ENCODE measurements around the gene CCL2.

Gene CCL2

DNA sequence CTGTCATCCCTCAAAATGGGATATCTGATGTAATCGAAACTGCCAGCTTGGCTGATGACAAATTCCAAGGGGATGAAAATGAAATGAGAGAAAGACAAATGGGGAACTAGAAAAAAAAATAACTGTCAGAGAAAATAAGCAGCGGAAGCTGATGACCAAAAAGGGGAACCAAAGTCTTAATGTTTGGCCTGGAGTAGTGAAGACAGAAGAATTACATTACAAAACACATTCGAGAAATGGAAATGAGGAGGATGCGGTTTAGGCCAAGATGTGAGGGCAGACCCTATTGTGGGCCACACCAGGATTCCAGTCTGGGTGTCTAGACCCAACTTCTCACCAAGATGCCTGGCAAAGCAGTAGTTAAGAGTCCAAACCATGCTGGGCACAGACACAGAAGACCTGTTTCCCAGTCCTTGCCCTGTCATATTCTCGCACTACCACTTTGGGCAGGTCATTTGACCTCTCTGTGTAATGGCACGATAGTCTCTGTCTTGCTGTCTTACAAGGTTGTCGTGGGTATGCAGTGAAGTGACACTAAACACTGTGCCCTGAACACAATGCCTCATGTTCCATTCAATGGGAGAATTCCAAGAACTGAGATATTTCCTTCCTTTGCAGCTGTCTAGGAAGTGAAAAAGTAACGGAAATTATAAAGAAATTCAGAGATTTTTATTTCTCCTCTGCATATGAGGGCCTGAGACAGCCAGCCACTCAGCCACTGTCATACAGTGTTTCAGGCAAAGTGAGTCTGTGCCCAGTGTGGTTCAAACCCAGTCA is 12.3 kb upstream of the CCL2 start:
- DNase-seq = no peak

DNA sequence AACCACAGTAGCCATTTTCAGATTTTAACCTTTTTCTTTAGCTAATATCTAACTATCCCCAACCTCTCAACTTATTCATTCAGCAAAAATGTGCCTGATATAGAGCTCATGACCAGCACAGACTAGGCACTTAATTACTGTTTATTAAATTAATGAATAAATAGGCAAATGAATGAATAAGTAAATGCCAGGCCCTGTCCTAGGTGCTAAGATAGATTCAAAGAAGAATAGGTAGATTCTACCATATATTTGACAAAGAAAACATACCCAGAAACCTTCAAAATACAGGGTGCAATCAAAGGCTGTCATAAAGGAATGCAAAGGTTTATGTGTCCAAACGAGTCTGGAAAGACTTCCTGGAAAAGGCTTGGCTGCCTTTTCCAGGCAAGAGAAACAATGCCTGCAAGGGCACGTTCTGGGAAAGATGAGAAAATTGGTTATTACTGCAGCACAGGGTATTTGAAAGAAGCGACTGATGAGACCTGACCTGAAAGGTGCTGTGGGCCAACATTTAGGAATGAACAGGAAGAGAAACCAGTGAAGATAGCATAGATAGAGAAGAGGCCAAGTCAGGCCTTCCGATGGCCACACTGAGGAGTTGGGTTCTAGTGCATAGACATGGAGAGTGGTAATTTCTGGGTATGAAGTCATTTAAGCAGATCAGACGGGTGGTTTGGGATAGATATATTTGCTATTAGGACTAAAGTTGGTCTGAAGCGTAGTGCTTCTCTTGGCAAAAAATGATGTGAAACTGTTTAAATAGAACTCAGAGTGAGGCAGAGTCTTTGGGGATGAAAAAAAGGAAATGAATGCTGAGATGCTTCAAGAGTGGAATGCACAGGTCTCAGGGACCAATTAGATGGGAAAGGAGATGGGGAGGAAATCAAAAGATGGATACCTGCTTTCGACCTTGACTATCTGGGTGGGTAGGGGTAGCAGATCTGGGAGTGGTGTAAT is 11.4 kb upstream of the CCL2 start:
- DNase-seq = no peak

DNA sequence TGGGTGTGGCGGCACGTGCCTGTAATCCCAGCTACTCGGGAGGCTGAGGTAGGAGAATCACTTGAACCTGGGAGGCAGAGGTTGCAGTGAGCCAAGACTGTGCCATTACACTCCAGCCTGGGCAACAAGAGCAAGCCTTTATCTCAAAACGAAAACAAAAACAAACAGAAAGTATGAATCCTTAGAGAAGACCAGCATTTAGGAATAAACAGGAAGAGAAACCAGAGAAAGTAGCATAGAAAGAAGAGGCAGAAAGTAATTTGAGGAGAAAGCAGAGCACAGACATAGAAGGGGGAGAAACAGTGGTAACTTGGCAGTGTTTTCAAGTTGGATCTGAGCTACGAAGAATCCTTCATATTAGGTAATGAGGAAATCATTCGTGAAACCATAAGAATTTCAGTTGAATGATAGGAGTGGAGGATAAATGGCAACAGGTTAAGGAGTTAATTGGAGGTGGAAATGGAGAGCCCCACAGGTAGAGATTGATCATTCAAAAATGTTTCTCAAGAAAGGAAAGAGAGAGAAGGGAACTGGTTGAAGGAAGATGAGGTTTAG is 9.7 kb upstream of the CCL2 start:
- DNase-seq = no peak

DNA sequence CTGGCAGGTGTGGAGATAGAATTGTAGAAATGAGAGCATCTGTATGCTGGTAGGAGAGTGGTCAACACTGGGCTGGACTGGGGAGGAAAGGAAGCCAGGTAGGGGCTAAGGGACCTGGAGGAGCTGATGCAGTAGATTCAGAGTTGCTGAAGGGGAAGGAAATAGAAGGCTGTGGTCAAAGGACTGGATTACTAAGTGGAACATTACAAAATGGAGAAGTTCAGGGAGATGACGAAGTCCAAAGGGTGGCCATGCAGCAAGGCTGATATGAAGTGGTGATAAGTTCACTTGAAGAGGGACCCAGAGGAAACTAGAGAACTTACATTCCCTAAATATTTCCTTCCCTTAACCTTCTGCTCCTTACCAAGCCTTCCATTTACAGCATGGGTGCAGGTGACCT is 8.6 kb upstream of the CCL2 start:
- no peak for DNase-seq

DNA sequence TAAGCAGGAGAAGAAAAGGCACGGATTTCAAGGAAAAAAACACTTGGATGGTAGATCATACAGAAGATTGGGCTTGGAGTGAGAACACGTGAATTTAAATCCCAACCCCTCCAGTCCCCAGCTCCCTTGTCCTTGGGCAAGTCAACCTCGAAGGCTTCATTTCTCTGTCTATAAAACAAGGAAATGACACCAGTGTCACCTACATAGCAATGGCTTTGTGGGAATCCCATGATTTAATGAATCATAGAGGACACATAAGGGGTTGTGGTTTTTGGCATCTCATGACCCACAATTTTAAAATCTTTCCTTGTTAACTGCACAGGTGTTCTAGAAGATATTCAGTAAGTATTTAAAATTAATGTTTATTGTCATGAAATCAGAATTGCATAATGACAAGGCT is 8.2 kb upstream of the CCL2 start:
- no peak for DNase-seq

DNA sequence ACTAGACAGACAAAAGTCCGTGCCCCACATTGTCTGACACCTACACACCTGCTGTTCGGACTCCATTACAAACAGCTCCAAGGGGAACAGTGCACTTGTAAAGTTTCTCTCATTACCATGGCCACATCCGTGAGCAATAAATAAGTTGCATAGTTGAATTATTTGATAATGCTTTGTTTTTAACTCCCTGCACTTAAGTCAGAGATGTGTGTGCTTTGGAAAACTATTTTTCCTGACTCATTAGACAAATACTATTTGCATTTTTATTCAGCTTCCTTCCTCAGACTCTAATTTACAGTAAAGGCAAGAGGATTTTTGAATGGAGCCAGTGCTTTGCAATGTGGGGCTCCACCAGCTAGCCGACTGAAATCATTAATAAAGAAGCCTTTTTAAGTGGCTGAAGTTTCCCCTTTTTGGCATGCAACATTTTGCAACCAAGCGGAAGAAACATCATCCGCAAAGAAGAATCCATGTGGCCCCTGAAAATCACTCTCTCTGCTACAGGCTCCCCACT is 6.5 kb upstream of the CCL2 start:
- DNase-seq = no peak

DNA sequence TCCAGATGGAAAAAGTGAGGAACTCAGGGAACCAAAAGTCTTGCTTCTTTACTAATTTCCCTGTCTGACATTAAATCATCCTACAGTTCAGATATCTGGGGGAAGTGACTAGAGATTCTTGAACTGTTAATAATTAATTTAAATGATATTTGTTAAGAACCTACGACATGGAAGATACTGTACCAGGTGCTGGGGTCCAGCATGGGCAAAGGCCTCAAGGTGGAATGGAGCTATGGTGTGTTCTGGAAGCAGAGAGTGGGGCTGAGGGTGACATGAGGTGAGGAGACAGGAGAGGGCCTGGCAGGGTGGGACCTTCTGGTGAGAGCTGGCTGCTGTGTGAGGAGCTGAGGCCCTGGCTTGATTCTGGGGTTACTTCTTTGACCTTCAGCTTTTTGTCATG is 6.0 kb upstream of the CCL2 start:
- no peak for DNase-seq

DNA sequence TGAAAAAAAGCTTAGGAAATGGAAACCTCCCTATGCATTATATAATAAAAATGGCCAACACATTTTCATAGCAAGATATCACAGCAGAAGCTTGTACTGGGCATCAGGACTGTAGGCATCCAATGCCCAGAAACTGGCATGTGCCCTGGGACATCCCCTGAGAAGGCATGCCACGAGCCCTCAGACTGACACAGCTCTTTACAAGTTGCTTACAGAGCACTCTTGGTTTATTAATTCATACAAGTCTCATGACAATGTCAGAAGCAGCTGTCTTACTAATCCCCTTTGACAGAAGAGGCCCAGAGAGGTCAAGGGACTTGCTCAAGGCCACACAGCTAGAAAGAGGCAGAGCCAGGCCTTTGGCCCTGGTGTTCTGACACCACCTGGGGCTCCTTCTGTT is 5.6 kb upstream of the CCL2 start:
- DNase-seq = no peak

DNA sequence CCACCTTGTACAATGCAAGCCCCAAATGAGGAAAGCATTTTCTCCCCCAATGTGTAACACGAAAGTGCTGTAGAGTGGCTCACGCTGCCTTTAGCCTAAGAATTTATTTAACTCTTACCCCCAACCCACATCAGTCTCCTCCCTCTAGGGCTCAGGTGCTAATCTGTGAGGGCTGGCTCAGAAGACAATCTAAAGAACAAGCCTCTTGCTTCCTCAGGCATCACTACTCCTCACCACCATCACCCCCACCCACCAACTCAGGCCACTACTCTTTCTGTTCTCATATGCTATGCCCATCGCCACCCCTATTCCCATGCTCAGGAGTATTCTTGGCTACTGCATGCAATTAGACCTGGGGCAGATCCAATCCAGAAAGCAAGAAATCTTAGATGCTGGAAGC is 3.9 kb upstream of the CCL2 start:
- DNase-seq = no peak

DNA sequence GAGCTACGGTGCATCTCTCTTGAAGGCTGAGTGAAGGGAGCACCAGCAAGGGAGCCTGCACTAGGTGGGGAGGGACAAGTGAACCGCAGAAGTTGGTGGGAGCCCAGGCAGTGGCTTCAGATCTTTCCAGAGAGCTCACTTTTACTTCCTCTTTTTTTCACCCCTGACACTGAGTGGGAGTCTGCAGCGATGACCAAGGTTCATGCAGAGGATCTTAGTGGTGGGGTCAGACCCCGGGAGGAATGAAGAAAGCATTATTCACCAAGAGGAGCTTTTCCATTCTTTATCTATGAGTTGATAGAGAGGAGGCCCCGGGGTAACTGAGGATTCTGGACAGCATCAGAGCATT is 3.0 kb upstream of the CCL2 start:
- DNase-seq = no peak

DNA sequence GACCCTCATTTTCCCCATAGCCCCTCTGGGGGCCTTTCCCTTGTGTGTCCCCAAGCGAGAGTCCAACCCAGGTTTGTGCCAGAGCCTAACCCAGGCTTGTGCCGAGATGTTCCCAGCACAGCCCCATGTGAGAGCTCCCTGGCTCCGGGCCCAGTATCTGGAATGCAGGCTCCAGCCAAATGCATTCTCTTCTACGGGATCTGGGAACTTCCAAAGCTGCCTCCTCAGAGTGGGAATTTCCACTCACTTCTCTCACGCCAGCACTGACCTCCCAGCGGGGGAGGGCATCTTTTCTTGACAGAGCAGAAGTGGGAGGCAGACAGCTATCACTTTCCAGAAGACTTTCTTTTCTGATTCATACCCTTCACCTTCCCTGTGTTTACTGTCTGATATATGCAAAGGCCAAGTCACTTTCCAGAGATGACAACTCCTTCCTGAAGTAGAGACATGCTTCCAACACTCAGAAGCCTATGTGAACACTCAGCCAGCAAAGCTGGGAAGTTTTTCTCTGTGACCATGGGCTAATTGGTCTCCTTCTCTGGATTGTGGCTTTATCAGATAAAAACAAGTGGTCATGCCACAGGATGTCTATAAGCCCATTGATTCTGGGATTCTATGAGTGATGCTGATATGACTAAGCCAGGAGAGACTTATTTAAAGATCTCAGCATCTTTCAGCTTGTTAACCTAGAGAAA is 2.5 kb upstream of the CCL2 start:
- DNase-seq = no peak

DNA sequence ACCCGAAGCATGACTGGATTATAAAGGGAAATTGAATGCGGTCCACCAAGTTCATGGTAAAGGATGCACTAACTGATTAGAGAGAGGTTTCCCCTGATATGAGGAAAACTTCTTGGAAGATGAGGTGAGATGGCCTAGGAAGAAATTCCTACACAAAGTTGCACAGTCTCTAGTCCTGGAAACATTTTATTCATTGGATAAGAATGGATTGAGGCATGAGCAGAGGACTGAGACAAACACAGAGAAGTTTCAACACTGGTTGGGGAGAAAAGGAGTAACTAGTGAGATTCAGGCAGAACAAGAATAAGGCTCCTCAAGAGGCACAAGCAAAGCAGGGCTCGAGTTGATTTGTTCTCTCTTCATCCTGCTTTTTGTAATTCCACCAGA is 2.0 kb upstream of the CCL2 start:
- DNase-seq = no peak

DNA sequence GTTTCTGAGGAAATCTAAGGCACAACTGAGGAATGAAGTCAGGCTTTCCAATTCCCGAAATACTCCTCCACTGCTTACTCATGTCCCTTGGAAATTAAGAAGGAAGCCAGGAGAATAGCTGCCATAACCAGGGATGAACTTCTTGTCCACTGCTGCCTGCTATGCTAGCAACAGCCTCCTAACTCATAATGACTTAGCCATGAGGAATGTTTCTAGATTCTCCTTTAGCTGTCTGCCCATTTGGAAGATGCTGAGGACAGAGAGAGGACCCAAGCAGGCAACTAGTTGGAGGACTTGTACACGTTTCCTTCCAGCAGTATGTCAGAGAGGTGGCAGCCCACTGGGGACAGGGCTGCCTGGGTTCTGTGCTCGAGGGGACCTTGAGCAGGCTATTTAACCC is 939 bp upstream of the CCL2 start:
- no peak for DNase-seq

DNA sequence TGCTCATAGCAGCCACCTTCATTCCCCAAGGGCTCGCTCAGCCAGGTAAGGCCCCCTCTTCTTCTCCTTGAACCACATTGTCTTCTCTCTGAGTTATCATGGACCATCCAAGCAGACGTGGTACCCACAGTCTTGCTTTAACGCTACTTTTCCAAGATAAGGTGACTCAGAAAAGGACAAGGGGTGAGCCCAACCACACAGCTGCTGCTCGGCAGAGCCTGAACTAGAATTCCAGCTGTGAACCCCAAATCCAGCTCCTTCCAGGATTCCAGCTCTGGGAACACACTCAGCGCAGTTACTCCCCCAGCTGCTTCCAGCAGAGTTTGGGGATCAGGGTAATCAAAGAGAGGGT is 272 bp downstream of the CCL2 start:
- DNase-seq = peak; percentile 69

DNA sequence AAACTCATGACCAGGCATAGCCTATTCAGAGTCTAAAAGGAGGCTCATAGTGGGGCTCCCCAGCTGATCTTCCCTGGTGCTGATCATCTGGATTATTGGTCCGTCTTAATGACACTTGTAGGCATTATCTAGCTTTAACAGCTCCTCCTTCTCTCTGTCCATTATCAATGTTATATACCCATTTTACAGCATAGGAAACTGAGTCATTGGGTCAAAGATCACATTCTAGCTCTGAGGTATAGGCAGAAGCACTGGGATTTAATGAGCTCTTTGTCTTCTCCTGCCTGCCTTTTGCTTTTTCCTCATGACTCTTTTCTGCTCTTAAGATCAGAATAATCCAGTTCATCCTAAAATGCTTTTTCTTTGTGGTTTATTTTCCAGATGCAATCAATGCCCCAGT is 756 bp downstream of the CCL2 start:
- no peak for DNase-seq

DNA sequence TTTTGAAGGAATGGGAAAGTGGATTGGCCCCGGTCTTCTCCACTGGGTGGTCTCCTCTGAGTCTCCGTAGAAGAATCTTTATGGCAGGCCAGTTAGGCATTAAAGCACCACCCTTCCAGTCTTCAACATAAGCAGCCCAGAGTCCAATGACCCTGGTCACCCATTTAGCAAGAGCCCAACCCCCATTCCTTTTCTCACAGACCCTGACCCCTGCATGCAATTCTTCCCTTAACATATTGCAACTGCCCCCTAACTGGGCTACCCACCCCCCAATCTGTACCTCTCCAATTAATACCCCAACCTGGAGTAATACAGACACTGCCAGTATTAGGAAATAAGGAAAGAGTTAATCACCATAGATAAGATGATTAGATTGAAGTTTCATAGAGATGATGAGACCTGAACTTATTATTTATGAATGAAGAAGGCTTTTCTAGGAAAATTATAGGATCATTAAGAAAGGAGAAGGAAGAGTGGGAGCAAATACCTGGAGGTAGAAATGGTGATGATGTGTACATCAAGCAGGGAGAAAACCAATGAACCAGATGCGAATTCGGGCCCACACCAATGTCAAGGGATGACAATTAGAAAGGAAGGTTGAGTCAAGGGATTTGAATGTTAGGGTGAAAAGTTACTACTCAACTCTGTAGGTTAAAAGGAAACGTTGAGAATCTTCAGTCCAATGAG is 2.4 kb downstream of the CCL2 start:
- no peak for DNase-seq

DNA sequence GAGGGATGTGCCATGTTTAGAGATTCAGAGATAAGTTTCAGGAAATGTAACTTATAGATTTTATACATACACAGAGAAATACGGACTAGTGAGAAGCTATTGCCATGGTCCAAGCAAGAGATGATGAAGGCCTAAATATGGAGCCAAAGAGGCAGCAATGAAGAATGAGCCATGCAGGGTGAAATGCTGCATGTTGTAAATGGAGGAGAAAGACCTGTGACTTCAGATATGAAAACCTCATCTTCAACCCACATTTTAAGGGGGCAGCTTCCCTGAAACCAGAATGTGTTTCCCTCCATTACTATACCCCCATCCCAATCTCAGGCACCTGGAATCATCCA is 2.9 kb downstream of the CCL2 start:
- DNase-seq = no peak

DNA sequence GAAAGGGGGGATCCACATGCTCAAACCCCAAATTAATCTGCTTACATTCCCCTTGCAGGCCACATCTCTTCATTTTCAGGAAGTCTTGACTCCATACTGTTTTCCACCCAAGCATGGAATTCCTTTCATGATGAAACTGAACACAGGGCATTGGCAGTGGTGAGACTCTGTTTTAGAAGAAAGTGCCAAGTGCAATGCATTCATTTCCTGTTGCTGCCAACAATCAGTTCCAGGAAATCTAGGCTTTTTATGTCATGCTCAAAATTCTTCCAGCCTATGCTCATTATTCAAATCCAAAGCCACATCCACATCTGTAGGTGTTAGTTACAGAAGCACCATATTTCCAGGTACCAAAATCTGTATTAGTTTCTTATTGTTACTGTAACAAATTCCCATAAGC is 4.1 kb downstream of the CCL2 start:
- DNase-seq = no peak

DNA sequence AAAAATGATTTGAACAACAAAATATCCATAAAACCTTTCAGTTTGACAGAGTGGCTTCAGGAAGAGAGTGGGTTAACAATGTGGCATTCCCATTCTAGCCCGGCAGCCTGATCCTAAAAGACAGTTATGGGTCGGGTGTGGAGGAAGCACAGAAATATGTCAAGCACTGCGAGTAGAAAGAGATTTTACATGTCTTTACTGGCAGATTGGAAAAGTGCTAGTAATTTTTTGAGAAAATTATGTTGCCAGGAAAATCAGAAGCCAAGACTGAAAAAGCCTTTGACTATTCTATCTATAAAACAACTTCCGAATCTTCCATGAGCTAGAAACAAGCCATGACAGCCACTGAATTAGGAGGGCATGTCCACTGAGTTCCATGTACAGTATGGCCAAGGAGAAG is 5.8 kb downstream of the CCL2 start:
- no peak for DNase-seq

DNA sequence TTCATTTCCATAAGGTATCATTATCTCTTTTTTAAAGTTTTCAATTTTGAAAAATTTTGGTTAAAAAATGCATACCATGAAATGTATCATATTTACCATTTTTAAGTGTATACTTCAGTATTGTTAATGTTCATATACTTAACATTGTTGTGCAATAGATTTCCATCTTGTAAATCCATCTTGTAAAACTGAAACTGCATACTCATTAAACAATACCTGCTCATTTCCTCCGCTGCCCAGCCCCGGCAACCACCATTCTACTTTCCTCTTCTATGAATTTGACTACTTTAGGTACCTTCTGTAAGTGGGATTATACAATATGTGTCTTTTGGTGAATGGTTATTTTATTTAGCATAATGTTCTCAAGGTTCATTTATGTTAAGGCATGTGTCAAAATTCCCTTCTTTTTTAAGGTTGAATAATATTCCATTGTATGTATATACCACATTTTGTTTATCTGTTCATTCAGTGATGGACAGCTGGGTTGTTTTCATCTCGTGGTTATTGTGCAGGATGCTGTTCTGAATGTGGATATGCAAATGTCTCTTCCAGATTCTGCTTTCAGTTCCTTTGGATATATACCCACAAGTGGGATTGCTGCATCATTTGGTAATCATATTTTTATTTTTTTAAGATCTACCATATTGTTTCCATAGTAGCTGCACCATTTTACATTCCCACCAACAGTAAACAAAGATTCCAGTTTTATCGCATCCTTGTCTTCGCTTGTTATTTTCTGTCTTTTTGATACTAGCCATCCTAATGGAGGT is 6.7 kb downstream of the CCL2 start:
- DNase-seq = no peak

DNA sequence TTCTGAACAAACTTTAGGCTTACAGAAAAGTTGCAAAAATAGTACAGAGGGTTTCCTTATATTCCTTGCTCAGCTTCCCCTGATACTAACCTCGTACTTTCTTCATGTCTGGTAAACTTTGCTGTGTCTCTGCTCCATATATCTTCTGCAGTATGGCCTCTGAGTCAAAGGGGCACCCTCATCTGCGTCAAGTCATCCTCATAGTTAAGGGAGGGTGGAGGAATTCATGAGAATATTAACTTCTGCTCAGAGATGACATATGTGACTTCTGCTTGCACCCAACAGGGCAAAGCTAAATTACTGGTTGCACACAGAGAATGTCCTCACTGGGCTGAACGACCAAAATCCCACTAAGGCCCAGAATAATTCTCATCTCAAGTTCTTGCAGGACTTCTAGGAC is 10.6 kb downstream of the CCL2 start:
- no peak for DNase-seq

DNA sequence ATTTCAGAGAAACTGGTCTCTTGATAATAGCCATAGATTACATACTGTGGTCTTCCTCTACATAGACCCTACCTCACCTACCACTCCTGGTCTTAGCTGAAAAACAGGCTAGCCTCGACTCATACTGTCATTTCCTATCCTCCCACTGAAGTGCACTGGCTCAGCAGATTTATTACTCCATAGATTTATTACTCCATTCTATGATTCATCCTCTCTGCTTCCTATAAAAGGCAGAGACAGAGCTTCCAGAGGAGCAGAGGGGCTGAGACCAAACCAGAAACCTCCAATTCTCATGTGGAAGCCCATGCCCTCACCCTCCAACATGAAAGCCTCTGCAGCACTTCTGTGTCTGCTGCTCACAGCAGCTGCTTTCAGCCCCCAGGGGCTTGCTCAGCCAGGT is 14.9 kb downstream of the CCL2 start, which contains the start of gene CCL7:
Gene CCL7 (plus strand): TSS at position 253 of the 400 bp plus-strand sequence. CDS start 70 bp downstream, at position 323.
- no peak for DNase-seq
